ENCODE measurements around the gene VTI1A.
"Not testable (repeated sequence)": the region's sequence is repeated elsewhere in the genome, so short reads cannot be mapped to it uniquely, and the experiment has no call there.

The VTI1A gene

GRCh38 chr10:112446855-112447619 is at the start of gene VTI1A, which contains the start of gene ZDHHC6:
TSS of gene VTI1A (plus strand) at chr10:112447215. CDS start at chr10:112447374, 159 bp downstream.
TSS of gene ZDHHC6 (minus strand) at chr10:112446914. CDS start at chr10:112445436, 1,478 bp downstream.
- peak; percentile 70 for DNase-seq

- DNase-seq: no peak
Observed at GRCh38 chr10:112397592-112397991, 49.4 kb upstream of the VTI1A start.

GRCh38 chr10:112402917-112403316 is 44.1 kb upstream of the VTI1A start:
- no peak for DNase-seq

GRCh38 chr10:112404617-112405016 is 42.4 kb upstream of the VTI1A start:
- DNase-seq: no peak

- DNase-seq: not testable (repeated sequence)
Observed at GRCh38 chr10:112406806-112407205, 40.2 kb upstream of the VTI1A start.

GRCh38 chr10:112407696-112408095 is 39.3 kb upstream of the VTI1A start:
- DNase-seq: no peak

- no peak for DNase-seq
Observed at GRCh38 chr10:112409299-112409698, 37.7 kb upstream of the VTI1A start.

- DNase-seq: no peak
Observed at GRCh38 chr10:112409755-112410154, 37.3 kb upstream of the VTI1A start.

- no peak for DNase-seq
Observed at GRCh38 chr10:112412696-112413095, 34.3 kb upstream of the VTI1A start.

GRCh38 chr10:112421731-112422130 is 25.3 kb upstream of the VTI1A start:
- no peak for DNase-seq

- no peak for DNase-seq
Observed at GRCh38 chr10:112424651-112425050, 22.4 kb upstream of the VTI1A start.

GRCh38 chr10:112426111-112426510 is 20.9 kb upstream of the VTI1A start:
- no peak for DNase-seq

GRCh38 chr10:112429147-112429546 is 17.9 kb upstream of the VTI1A start:
- DNase-seq: no peak

- DNase-seq: no peak
Observed at GRCh38 chr10:112429654-112430230, 17.3 kb upstream of the VTI1A start.

GRCh38 chr10:112433136-112433535 is 13.9 kb upstream of the VTI1A start:
- no peak for DNase-seq

- DNase-seq: no peak
Observed at GRCh38 chr10:112434988-112435619, 11.9 kb upstream of the VTI1A start.

- no peak for DNase-seq
Observed at GRCh38 chr10:112438356-112438755, 8.7 kb upstream of the VTI1A start.

GRCh38 chr10:112441520-112441919 is 5.5 kb upstream of the VTI1A start:
- no peak for DNase-seq

GRCh38 chr10:112442063-112442462 is 5.0 kb upstream of the VTI1A start:
- no peak for DNase-seq

- DNase-seq: no peak
Observed at GRCh38 chr10:112446055-112446854, 760 bp upstream of the VTI1A start.

GRCh38 chr10:112447620-112447928 is 559 bp downstream of the VTI1A start:
- no peak for DNase-seq

GRCh38 chr10:112448888-112449287 is 1.9 kb downstream of the VTI1A start:
- DNase-seq: no peak

Measured in DMS79 treated with DMSO at 0.1 percent for 48 hours (cell line).